ENCODE measurements around the gene ZSWIM3. TPM values are rescaled to one million over a fixed set of nuclear protein-coding genes. Genes with fewer than 3 reads are reported as not detected.

The ZSWIM3 gene
- total and polyA plus RNA-seq, 2 of the 8 experiments (the other 6 are each of a cell fraction or from before 2014, with no cell fraction given) = 5.5 to 6.9 TPM

DNA sequence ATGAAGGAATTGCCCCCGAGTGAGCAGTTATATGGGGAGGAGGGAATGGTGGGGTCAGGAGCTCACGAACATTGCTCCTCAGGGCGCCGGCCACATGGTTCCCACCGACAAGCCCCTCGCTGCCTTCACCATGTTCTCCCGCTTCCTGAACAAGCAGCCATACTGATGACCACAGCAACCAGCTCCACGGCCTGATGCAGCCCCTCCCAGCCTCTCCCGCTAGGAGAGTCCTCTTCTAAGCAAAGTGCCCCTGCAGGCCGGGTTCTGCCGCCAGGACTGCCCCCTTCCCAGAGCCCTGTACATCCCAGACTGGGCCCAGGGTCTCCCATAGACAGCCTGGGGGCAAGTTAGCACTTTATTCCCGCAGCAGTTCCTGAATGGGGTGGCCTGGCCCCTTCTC, 40.9 kb downstream of the ZSWIM3 start (continued):
- TF ChIP-seq CHD7 (IDR thresholded peaks at IDR 0.05; ENCODE audit: insufficient replicate concordance, low read length) = no peak
- no peak for TF ChIP-seq GTF2F1 (IDR thresholded peaks at IDR 0.05; ENCODE audit: borderline replicate concordance, low read depth, low read length)
